Prostate gland (tissue), 2 donors: ENCODE results near the gene RGS13. TPM values are rescaled to one million over a fixed set of nuclear protein-coding genes. Genes with fewer than 3 reads are reported as not detected.

Source experiments
- DNase-seq: peaks from one replicate; pipeline ENCODE4 v3.0.0-alpha.2; 2019; ENCODE audit warnings: low spot score
- H3K27ac ChIP-seq, 2 donors: fragments of 200-600 bp; sonication (generic); 2 replicates each; pipeline ENCODE4 v1.5.1; 2017 to 2019
- H3K27me3 ChIP-seq: fragments of 200-600 bp; sonication (generic); replicated peaks from 2 replicates; pipeline ENCODE4 v1.5.1; 2019; ENCODE audit not compliant: insufficient read depth
- H3K36me3 ChIP-seq, 2 donors: fragments of 200-600 bp; sonication (generic); 1 replicate in 1 of 2; 2 replicates in 1 of 2; pipeline versions ENCODE4 v1.5.1 to v1.8.1; 2017 to 2019
- H3K4me1 ChIP-seq: fragments of 200-600 bp; sonication (generic); replicated peaks from 2 replicates; pipeline ENCODE4 v1.5.1; 2019
- H3K4me3 ChIP-seq, 2 donors: fragments of 200-600 bp; sonication (generic); 2 replicates each; pipeline ENCODE4 v1.5.1; 2017 to 2019
- H3K9me3 ChIP-seq: fragments of 200-600 bp; sonication (generic); 2 replicates; pipeline ENCODE4 v1.5.1; 2017
- CTCF ChIP-seq, 4 experiments: fragments of 200-600 bp in 2 of 4; fragments of 450-650 bp in 2 of 4; sonication (generic) in 2 of 4; IDR thresholded peaks; 1 replicate in 3 of 4; 2 replicates in 1 of 4; pipeline ENCODE4 v1.5.1; 2016 to 2019; ENCODE audit warnings: antibody characterized with exemption in 4 of 4, mild to moderate bottlenecking in 2 of 4, moderate library complexity in 2 of 4
- POLR2A ChIP-seq: fragments of 450-650 bp; IDR thresholded peaks from one replicate; pipeline ENCODE4 v1.6.1; 2016; ENCODE audit warnings: antibody characterized with exemption, mild to moderate bottlenecking
- POLR2AphosphoS5 ChIP-seq: sonication (generic); formaldehyde crosslinking; IDR thresholded peaks from one replicate; pipeline ENCODE4 v1.6.1; 2017; ENCODE audit warnings: antibody characterized with exemption
- WGBS: methylation state at CpG from one replicate; pipeline ENCODE4 v1.1.5; 2018; 5-methylcytosine and 5-hydroxymethylcytosine counted together
- intact Hi-C: fragments of 100-400 bp; cut with DNase I; formaldehyde crosslinking; loops from one replicate; pipeline ENCODE4 v1.14.2; 2022
- total RNA-seq, 2 donors: library from RNA; depleted of rRNA; stranded (reverse); fragments of >200 nt; gene quantifications; one replicate each; pipeline ENCODE4 v1.1.0, GENCODE V29; 2016

RGS13 gene
- total RNA-seq, 2 donors from 2014 or later = not detected

- no peak for TF ChIP-seq POLR2A
- TF ChIP-seq POLR2AphosphoS5 = no peak
- no peak for TF ChIP-seq CTCF (IDR thresholded peaks at IDR 0.05)
- Histone ChIP-seq H3K4me3 (no peak overlapping the region), H3K9me3 (no peaks in the 10 kb centered on the region), H3K36me3 (no peaks in the 10 kb centered on the region), H3K27ac (no peak overlapping the region), H3K4me1 (no peaks in the 10 kb centered on the region), H3K27me3 (no peaks in the 10 kb centered on the region)
- no peak for DNase-seq
- intact Hi-C loops = no loop called here
These were observed 64.9 kb downstream of the RGS13 start for GRCh38 chr1:192700834-192701271.

GRCh38 chr1:192702212-192702902, 66.4 kb downstream of the RGS13 start:
- DNase-seq = no peak
- TF ChIP-seq CTCF (IDR thresholded peaks at IDR 0.05) (no peak), POLR2A (no peak), POLR2AphosphoS5 (no peak)
- WGBS = 16% methylated on average over 4 of the region's 4 CpGs
- Histone ChIP-seq H3K27me3 (no peaks in the 10 kb centered on the region), H3K4me1 (no peaks in the 10 kb centered on the region), H3K4me3 (no peak overlapping the region), H3K36me3 (no peaks in the 10 kb centered on the region), H3K27ac (no peak overlapping the region), H3K9me3 (no peaks in the 10 kb centered on the region)
- intact Hi-C loops = no loop called here

- no peak overlapping the region for H3K4me3 ChIP-seq
- no peaks in the 10 kb centered on the region for H3K4me1 ChIP-seq
- intact Hi-C loops = no loop called here
- no peak overlapping the region for H3K27ac ChIP-seq
- no peaks in the 10 kb centered on the region for H3K36me3 ChIP-seq
- DNase-seq = no peak
- H3K9me3 ChIP-seq = no peaks in the 10 kb centered on the region
- no peak for TF ChIP-seq POLR2A
- no peak for TF ChIP-seq POLR2AphosphoS5
- no peak for TF ChIP-seq CTCF (IDR thresholded peaks at IDR 0.05)
- WGBS = 93% methylated on average over 5 of the region's 5 CpGs
- no peaks in the 10 kb centered on the region for H3K27me3 ChIP-seq
These were observed 67.6 kb downstream of the RGS13 start for GRCh38 chr1:192703283-192704206.

- intact Hi-C loops = no loop called here
- no peak overlapping the region for H3K27ac ChIP-seq
- no peak for DNase-seq
- H3K4me3 ChIP-seq = no peak overlapping the region
- H3K27me3 ChIP-seq = no peaks in the 10 kb centered on the region
- no peaks in the 10 kb centered on the region for H3K36me3 ChIP-seq
- 95% methylated on average over 2 of the region's 2 CpGs for WGBS
- H3K9me3 ChIP-seq = no peaks in the 10 kb centered on the region
- TF ChIP-seq POLR2AphosphoS5 (no peak), POLR2A (no peak), CTCF (IDR thresholded peaks at IDR 0.05) (no peak)
- no peaks in the 10 kb centered on the region for H3K4me1 ChIP-seq
These were observed 69.6 kb downstream of the RGS13 start for GRCh38 chr1:192705510-192705909.
